H9 (cell line): ENCODE measurements around the gene TMEM204. TPM values are rescaled to one million over a fixed set of nuclear protein-coding genes. Genes with fewer than 3 reads are reported as not detected.

Experiments
- DNase-seq: peaks from one replicate; pipeline ENCODE4 v3.0.0-alpha.2; 2017
- H2AFZ ChIP-seq: one replicate; pipeline ENCODE4 v1.6.1; 2013; ENCODE audit warnings: mild to moderate bottlenecking, low read length, control low read depth, moderate library complexity
- H2AK5ac ChIP-seq: 2 replicates; pipeline ENCODE4 v1.6.1; 2013; ENCODE audit warnings: low read length, control low read depth, mixed read lengths; ENCODE audit not compliant: insufficient read length
- H2BK120ac ChIP-seq: one replicate; pipeline ENCODE4 v1.6.1; 2013; ENCODE audit warnings: low read depth, mild to moderate bottlenecking, low read length, control low read depth, inconsistent platforms; ENCODE audit not compliant: poor library complexity, severe bottlenecking
- H2BK12ac ChIP-seq: 2 replicates; pipeline ENCODE4 v1.6.1; 2013; ENCODE audit warnings: low read length, control low read depth, mixed read lengths, low read depth; ENCODE audit not compliant: insufficient read length
- H2BK15ac ChIP-seq: 2 replicates; pipeline ENCODE4 v1.6.1; 2013; ENCODE audit warnings: low read depth, low read length, control low read depth
- H2BK20ac ChIP-seq: one replicate; pipeline ENCODE4 v1.6.1; 2013; ENCODE audit warnings: low read depth, mild to moderate bottlenecking, low read length, control low read depth, inconsistent platforms; ENCODE audit not compliant: poor library complexity, severe bottlenecking
- H2BK5ac ChIP-seq: 2 replicates; pipeline ENCODE4 v1.6.1; 2013; ENCODE audit warnings: low read length, control low read depth, mixed read lengths; ENCODE audit not compliant: insufficient read length
- H3K14ac ChIP-seq: 2 replicates; pipeline ENCODE4 v1.6.1; 2013; ENCODE audit warnings: low read length, control low read depth; ENCODE audit not compliant: insufficient read depth
- H3K18ac ChIP-seq: 2 replicates; pipeline ENCODE4 v1.6.1; 2013; ENCODE audit warnings: low read depth, mild to moderate bottlenecking, mixed read lengths, low read length, control low read depth; ENCODE audit not compliant: insufficient read length
- H3K23ac ChIP-seq: 2 replicates; pipeline ENCODE4 v1.6.1; 2013; ENCODE audit warnings: low read length, control low read depth, mixed read lengths, low read depth; ENCODE audit not compliant: insufficient read length
- H3K23me2 ChIP-seq: 2 replicates; pipeline ENCODE4 v1.6.1; 2013; ENCODE audit warnings: low read depth, mild to moderate bottlenecking, mixed read lengths, low read length, control low read depth; ENCODE audit not compliant: insufficient read length, poor library complexity, severe bottlenecking
- H3K27ac ChIP-seq: 2 replicates; pipeline ENCODE4 v1.5.1; 2013; ENCODE audit warnings: low read length, control low read depth, mixed read lengths, low read depth; ENCODE audit not compliant: insufficient read length
- H3K27me3 ChIP-seq: 2 replicates; pipeline ENCODE4 v1.6.1; 2013; ENCODE audit warnings: low read length, control low read depth, inconsistent platforms; ENCODE audit not compliant: insufficient read depth
- H3K4ac ChIP-seq: 2 replicates; pipeline ENCODE4 v1.6.1; 2013; ENCODE audit warnings: low read depth, mild to moderate bottlenecking, control low read depth, inconsistent platforms, low read length, moderate library complexity
- H3K4me1 ChIP-seq: 2 replicates; pipeline ENCODE4 v1.6.1; 2013; ENCODE audit warnings: low read length, control low read depth, inconsistent platforms; ENCODE audit not compliant: insufficient read depth
- H3K4me2 ChIP-seq: 2 replicates; pipeline ENCODE4 v1.6.1; 2013; ENCODE audit warnings: low read length, control low read depth, mixed read lengths; ENCODE audit not compliant: insufficient read length, insufficient read depth
- H3K56ac ChIP-seq: 2 replicates; pipeline ENCODE4 v1.6.1; 2013; ENCODE audit warnings: low read depth, mild to moderate bottlenecking, mixed read lengths, low read length, control low read depth; ENCODE audit not compliant: insufficient read length
- H3K79me1 ChIP-seq: 2 replicates; pipeline ENCODE4 v1.6.1; 2013; ENCODE audit warnings: low read depth, mild to moderate bottlenecking, moderate library complexity, low read length, control low read depth, inconsistent platforms; ENCODE audit not compliant: insufficient read depth, poor library complexity, severe bottlenecking
- H3K79me2 ChIP-seq: 2 replicates; pipeline ENCODE4 v1.6.1; 2013; ENCODE audit warnings: low read length, control low read depth, inconsistent platforms; ENCODE audit not compliant: insufficient read depth
- H3K9ac ChIP-seq: 2 replicates; pipeline ENCODE4 v1.6.1; 2013; ENCODE audit warnings: low read length, control low read depth, mixed read lengths; ENCODE audit not compliant: insufficient read length; ENCODE audit errors: extremely low read depth
- H3K9me3 ChIP-seq: one replicate; pipeline ENCODE4 v1.6.1; 2013; ENCODE audit warnings: low read depth, low read length, inconsistent platforms; ENCODE audit not compliant: control insufficient read depth
- H3T11ph ChIP-seq: one replicate; pipeline ENCODE4 v1.6.1; 2013; ENCODE audit warnings: mild to moderate bottlenecking, low read length, control low read depth, inconsistent platforms
- H4K20me1 ChIP-seq: one replicate; pipeline ENCODE4 v1.6.1; 2013; ENCODE audit not compliant: control insufficient read depth, insufficient read length, insufficient read depth
- H4K5ac ChIP-seq: 2 replicates; pipeline ENCODE4 v1.6.1; 2013; ENCODE audit warnings: low read depth, mild to moderate bottlenecking, mixed read lengths, low read length, control low read depth; ENCODE audit not compliant: insufficient read length
- H4K8ac ChIP-seq: replicated peaks from 2 replicates; pipeline ENCODE4 v1.6.1; 2013; ENCODE audit warnings: low read length, control low read depth, mixed read lengths, low read depth; ENCODE audit not compliant: insufficient read length
- H4K91ac ChIP-seq: 2 replicates; pipeline ENCODE4 v1.6.1; 2013; ENCODE audit warnings: low read depth, mild to moderate bottlenecking, moderate library complexity, mixed read lengths, low read length, control low read depth; ENCODE audit not compliant: insufficient read length
- H3K27ac Mint-ChIP-seq, 3 experiments: 2 replicates in 2 of 3; 3 replicates in 1 of 3; pipeline ENCODE4 v1.8.0; 2020 to 2021; ENCODE audit warnings: mixed read lengths in 3 of 3, mild to moderate bottlenecking in 1 of 3, moderate library complexity in 1 of 3
- H3K27me3 Mint-ChIP-seq: 2 replicates; pipeline ENCODE4 v1.8.0; 2021; ENCODE audit warnings: low read depth, mild to moderate bottlenecking, moderate library complexity, mixed read lengths
- H3K36me3 Mint-ChIP-seq, 3 experiments: 2 replicates in 2 of 3; 3 replicates in 1 of 3; pipeline ENCODE4 v1.8.0; 2020 to 2021; ENCODE audit warnings: low read depth in 3 of 3, mixed read lengths in 3 of 3; ENCODE audit not compliant: insufficient read depth in 1 of 3
- H3K4me1 Mint-ChIP-seq, 2 experiments: 2 replicates each; pipeline ENCODE4 v1.8.0; 2020; ENCODE audit warnings: mixed read lengths in 2 of 2
- H3K4me3 Mint-ChIP-seq, 2 experiments: 2 replicates in 1 of 2; 3 replicates in 1 of 2; pipeline ENCODE4 v1.8.0; 2020 to 2021; ENCODE audit warnings: mild to moderate bottlenecking in 2 of 2, mixed read lengths in 2 of 2, moderate library complexity in 1 of 2
- H3K9me3 Mint-ChIP-seq, 2 experiments: 2 replicates in 1 of 2; 3 replicates in 1 of 2; pipeline ENCODE4 v1.8.0; 2020; ENCODE audit warnings: mild to moderate bottlenecking in 2 of 2, mixed read lengths in 2 of 2, moderate library complexity in 1 of 2
- WGBS: extraction: QIAGEN DNeasy Blood & Tissue Kit; methylation state at CpG from one replicate; pipeline ENCODE4 v1.1.7; 2013; ENCODE audit warnings: missing lambda C conversion rate, low lambda C conversion rate, mixed read lengths; ENCODE audit not compliant: insufficient read length; ENCODE audit errors: extremely low coverage; 5-methylcytosine and 5-hydroxymethylcytosine counted together
- total RNA-seq: library from RNA; stranded (reverse); gene quantifications from 2 replicates; pipeline ENCODE4 v1.2.1, GENCODE V29; 2021
- TF ChIP-seq, protein P1 (sequence below): fragments of 200-600 bp; sonication (generic); conservative IDR thresholded peaks from 3 replicates; pipeline ENCODE4 v1.8.0; 2021; ENCODE audit warnings: antibody characterized with exemption, mild to moderate bottlenecking

TMEM204 gene
- total RNA-seq, 1 experiment from 2014 or later = not detected

DNA sequence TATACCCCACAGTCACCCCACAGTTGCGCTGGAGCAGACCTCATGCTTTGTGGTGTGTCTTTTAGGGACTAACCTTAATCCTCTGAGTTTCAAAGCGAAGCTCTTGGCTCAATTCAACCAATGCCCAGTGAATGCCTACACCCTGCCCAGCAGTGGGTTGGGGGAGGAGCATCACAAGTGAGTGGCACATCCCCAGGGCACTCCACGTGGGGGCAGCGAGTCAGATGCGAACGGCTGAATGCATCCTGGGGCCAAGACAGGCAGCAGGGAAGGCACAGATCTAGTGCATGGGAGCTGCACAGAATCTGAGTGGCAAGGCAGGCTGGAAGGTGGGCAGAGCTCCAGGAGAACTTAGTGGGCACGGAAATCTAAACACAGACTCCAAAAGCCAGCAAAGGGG is 39.2 kb downstream of the TMEM204 start:
- Histone ChIP-seq H4K5ac (no peak overlapping the region), H3K79me2 (no peaks in the 10 kb centered on the region), H2BK20ac (no peak overlapping the region), H2AK5ac (no peak overlapping the region), H3K18ac (no peak overlapping the region), H3K56ac (no peak overlapping the region), H3K4ac (no peak overlapping the region), H3K27ac (no peak overlapping the region), H3K79me1 (no peaks in the 10 kb centered on the region), H4K8ac (no peak overlapping the region), H3K23ac (no peak overlapping the region), H4K20me1 (no peaks in the 10 kb centered on the region), H4K91ac (no peak overlapping the region), H2AFZ (no peak overlapping the region), H3K23me2 (no peaks in the 10 kb centered on the region), H3K14ac (no peak overlapping the region), H3T11ph (no peak overlapping the region), H3K4me1 (no peaks in the 10 kb centered on the region), H3K4me2 (no peak overlapping the region), H2BK12ac (no peak overlapping the region), H3K9me3 (no peaks in the 10 kb centered on the region), H3K27me3 (no peaks in the 10 kb centered on the region), H3K9ac (no peak overlapping the region), H2BK120ac (no peak overlapping the region), H2BK15ac (no peak overlapping the region), H2BK5ac (no peak overlapping the region)
- Mint-ChIP-seq H3K4me3 (no peak overlapping the region), H3K27me3 (no peaks in the 10 kb centered on the region; the same call in 1 of the 2 replicates), H3K9me3 (peaks cover 4 to 5% of the 10 kb centered on the region in 2 experiments; a peak in 2 of 5 replicates), H3K36me3 (peaks cover 13 to 25% (median 22%) of the 10 kb centered on the region in 3 experiments), H3K4me1 (no peaks in the 10 kb centered on the region), H3K27ac (peak overlapping the region in 1 of 3 experiments; percentile 94; a peak in 2 of 7 replicates)
- no CpG with 5 or more reads among the region's 7 CpGs for WGBS
- TF ChIP-seq, protein P1, sequence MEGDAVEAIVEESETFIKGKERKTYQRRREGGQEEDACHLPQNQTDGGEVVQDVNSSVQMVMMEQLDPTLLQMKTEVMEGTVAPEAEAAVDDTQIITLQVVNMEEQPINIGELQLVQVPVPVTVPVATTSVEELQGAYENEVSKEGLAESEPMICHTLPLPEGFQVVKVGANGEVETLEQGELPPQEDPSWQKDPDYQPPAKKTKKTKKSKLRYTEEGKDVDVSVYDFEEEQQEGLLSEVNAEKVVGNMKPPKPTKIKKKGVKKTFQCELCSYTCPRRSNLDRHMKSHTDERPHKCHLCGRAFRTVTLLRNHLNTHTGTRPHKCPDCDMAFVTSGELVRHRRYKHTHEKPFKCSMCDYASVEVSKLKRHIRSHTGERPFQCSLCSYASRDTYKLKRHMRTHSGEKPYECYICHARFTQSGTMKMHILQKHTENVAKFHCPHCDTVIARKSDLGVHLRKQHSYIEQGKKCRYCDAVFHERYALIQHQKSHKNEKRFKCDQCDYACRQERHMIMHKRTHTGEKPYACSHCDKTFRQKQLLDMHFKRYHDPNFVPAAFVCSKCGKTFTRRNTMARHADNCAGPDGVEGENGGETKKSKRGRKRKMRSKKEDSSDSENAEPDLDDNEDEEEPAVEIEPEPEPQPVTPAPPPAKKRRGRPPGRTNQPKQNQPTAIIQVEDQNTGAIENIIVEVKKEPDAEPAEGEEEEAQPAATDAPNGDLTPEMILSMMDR = no peak
- no peak for DNase-seq
